Upper lobe of left lung (tissue), 4 donors: ENCODE data around the gene ACVRL1.

Experiments used
- CTCF ChIP-seq, 6 experiments: fragments of 450-650 bp in 4 of 6; fragments of 200-600 bp in 2 of 6; sonication (generic) in 2 of 6; IDR thresholded peaks; one replicate each; pipeline ENCODE4 v1.5.1; 2016 to 2019; ENCODE audit warnings: antibody characterized with exemption in 6 of 6
- EP300 ChIP-seq, 4 donors: sonication (generic); formaldehyde crosslinking; IDR thresholded peaks; one replicate each; pipeline ENCODE4 v1.5.1; 2017; ENCODE audit warnings: antibody characterized with exemption in 4 of 4, control low read depth in 2 of 4
- POLR2A ChIP-seq, 4 donors: fragments of 450-650 bp; IDR thresholded peaks; one replicate each; pipeline ENCODE4 v1.5.1; 2016 to 2017; ENCODE audit warnings: antibody characterized with exemption in 4 of 4, mild to moderate bottlenecking in 2 of 4

GRCh38 chr12:51914034-51914923, 7.0 kb downstream of the ACVRL1 start:
- TF ChIP-seq CTCF (IDR thresholded peaks at IDR 0.05) (no peak), POLR2A (IDR thresholded peaks at IDR 0.05) (no peak), EP300 (IDR thresholded peaks at IDR 0.05) (no peak)
